ENCODE results near the gene PHLDA1.

DNA sequence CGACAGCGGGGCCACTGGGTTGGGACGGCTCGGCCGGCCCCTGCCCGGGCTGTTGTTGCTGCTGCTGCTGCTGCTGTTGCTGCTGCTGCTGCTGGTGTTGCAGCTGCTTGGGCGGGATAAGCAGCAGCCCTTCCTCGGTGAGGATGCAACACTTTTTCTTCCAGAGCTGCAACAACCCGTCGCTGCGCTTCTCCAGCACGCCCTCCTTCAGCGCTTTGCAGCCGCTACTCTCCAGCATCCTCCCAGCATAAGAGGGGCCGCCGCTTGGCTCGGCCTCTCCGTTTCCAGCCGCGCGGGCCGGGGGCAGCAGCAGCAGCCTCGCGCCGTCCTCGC, 529 bp downstream of the PHLDA1 start:
- TF ChIP-seq CTCF (optimal IDR thresholded peaks at IDR 0.05 in 1 of 3, IDR thresholded peaks at IDR 0.05 in 1 of 3, conservative IDR thresholded peaks at IDR 0.05 in 1 of 3; ENCODE audit: extremely low read depth in 1 of 3, insufficient read depth in 2 of 3, low read length in 3 of 3) (no peak), EZH2 (IDR thresholded peaks at IDR 0.05; ENCODE audit: low read length) (no peak)

Data from keratinocyte (primary cell).